ENCODE data around the gene TM9SF3.

Gene TM9SF3

DNA sequence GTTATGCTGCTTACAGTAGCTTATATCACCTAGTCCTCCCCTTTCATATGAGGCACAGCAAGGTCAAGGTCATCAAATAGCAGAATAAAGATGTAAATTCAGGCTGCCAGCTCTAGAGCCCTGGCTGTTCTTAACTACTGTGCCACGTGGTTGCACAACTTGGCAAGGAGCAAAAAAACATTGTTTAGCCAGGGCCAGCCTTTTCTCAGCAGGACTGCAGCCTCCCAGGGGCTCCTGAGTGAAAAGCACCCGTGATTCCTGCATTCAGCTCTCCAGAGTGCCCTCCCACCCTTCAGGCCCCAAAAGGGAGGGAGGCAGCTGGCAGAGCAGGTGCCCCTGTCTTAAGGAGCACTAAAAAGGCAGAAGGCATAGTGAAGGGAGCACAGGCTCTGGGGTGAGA, 31.8 kb upstream of the TM9SF3 start:
- H3K36me3 ChIP-seq (ENCODE audit: control insufficient read depth in 5 of 5, insufficient read depth in 5 of 5, low read length in 5 of 5) = peaks cover 0 to 46% (median 2%) of the 10 kb centered on the region in 5 donors
- no peak overlapping the region for H3K4me3 ChIP-seq (ENCODE audit: low read depth in 1 of 5, low read length in 5 of 5)
- no peaks in the 10 kb centered on the region for H3K9me3 ChIP-seq (ENCODE audit: control insufficient read depth in 5 of 5, low read length in 5 of 5)
- no peak overlapping the region for H3K9ac ChIP-seq (ENCODE audit: low read length in 5 of 5)
- peaks cover 0 to 3% (median 0%) of the 10 kb centered on the region in 5 donors for H3K27me3 ChIP-seq (ENCODE audit: control insufficient read depth in 5 of 5, insufficient read depth in 4 of 5, low read length in 5 of 5)
- no peak overlapping the region for H3K27ac ChIP-seq (ENCODE audit: low read depth, low read length)
- H3K4me1 ChIP-seq (ENCODE audit: control insufficient read depth in 5 of 5, insufficient read depth in 5 of 5, low read length in 5 of 5) = peaks cover 0 to 3% (median 0%) of the 10 kb centered on the region in 5 donors

DNA sequence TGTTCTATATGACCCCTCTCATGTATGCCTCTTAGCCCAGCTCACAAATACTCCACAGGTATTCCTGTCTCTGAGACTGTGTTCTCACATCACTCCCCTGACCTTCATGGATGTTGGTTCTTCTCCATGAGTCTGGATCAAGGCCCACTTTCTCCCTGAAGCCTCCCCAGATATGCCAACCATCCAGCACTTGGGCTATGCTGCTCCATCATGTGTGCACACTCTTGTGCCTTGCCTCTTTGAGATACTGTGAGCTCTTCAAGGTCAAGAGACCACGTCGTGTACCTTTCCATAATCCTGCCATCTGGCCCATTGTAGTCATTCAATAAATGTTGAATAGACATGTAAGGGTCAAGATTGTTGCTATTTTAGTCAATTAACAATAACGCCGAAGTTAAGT, 30.1 kb upstream of the TM9SF3 start:
- H3K4me3 ChIP-seq (ENCODE audit: low read depth in 1 of 5, low read length in 5 of 5) = no peak overlapping the region
- H3K36me3 ChIP-seq (ENCODE audit: control insufficient read depth in 5 of 5, insufficient read depth in 5 of 5, low read length in 5 of 5) = peaks cover 0 to 48% (median 0%) of the 10 kb centered on the region in 5 donors
- no peak overlapping the region for H3K27ac ChIP-seq (ENCODE audit: low read depth, low read length)
- H3K4me1 ChIP-seq (ENCODE audit: control insufficient read depth in 5 of 5, insufficient read depth in 5 of 5, low read length in 5 of 5) = peaks cover 0 to 3% (median 0%) of the 10 kb centered on the region in 5 donors
- no peak overlapping the region for H3K9ac ChIP-seq (ENCODE audit: low read length in 5 of 5)
- no peaks in the 10 kb centered on the region for H3K9me3 ChIP-seq (ENCODE audit: control insufficient read depth in 5 of 5, low read length in 5 of 5)
- peaks cover 0 to 3% (median 0%) of the 10 kb centered on the region in 5 donors for H3K27me3 ChIP-seq (ENCODE audit: control insufficient read depth in 5 of 5, insufficient read depth in 4 of 5, low read length in 5 of 5)

- Histone ChIP-seq H3K4me1 (ENCODE audit: control insufficient read depth in 5 of 5, insufficient read depth in 5 of 5, low read length in 5 of 5) (peaks cover 0 to 3% (median 0%) of the 10 kb centered on the region in 5 donors), H3K9ac (ENCODE audit: low read length in 5 of 5) (no peak overlapping the region), H3K4me3 (ENCODE audit: low read depth in 1 of 5, low read length in 5 of 5) (no peak overlapping the region), H3K36me3 (ENCODE audit: control insufficient read depth in 5 of 5, insufficient read depth in 5 of 5, low read length in 5 of 5) (peaks cover 0 to 35% (median 0%) of the 10 kb centered on the region in 5 donors), H3K9me3 (ENCODE audit: control insufficient read depth in 5 of 5, low read length in 5 of 5) (no peaks in the 10 kb centered on the region), H3K27ac (ENCODE audit: low read depth, low read length) (no peak overlapping the region), H3K27me3 (ENCODE audit: control insufficient read depth in 5 of 5, insufficient read depth in 4 of 5, low read length in 5 of 5) (peaks cover 0 to 5% (median 3%) of the 10 kb centered on the region in 5 donors)
Observed at GRCh38 chr10:96614515-96614914, 27.7 kb upstream of the TM9SF3 start.

- H3K27ac ChIP-seq (ENCODE audit: low read depth, low read length) = no peak overlapping the region
- no peak overlapping the region for H3K9ac ChIP-seq (ENCODE audit: low read length in 5 of 5)
- peaks cover 0 to 36% (median 0%) of the 10 kb centered on the region in 5 donors for H3K36me3 ChIP-seq (ENCODE audit: control insufficient read depth in 5 of 5, insufficient read depth in 5 of 5, low read length in 5 of 5)
- no peak overlapping the region for H3K4me3 ChIP-seq (ENCODE audit: low read depth in 1 of 5, low read length in 5 of 5)
- no peaks in the 10 kb centered on the region for H3K9me3 ChIP-seq (ENCODE audit: control insufficient read depth in 5 of 5, low read length in 5 of 5)
- H3K27me3 ChIP-seq (ENCODE audit: control insufficient read depth in 5 of 5, insufficient read depth in 4 of 5, low read length in 5 of 5) = peaks cover 0 to 5% (median 3%) of the 10 kb centered on the region in 5 donors
- peaks cover 0 to under 1% (median 0%) of the 10 kb centered on the region in 5 donors for H3K4me1 ChIP-seq (ENCODE audit: control insufficient read depth in 5 of 5, insufficient read depth in 5 of 5, low read length in 5 of 5)
Observed at GRCh38 chr10:96613576-96613975, 26.8 kb upstream of the TM9SF3 start.

GRCh38 chr10:96612055-96612830, 25.4 kb upstream of the TM9SF3 start:
- Histone ChIP-seq H3K9ac (ENCODE audit: low read length in 5 of 5) (no peak overlapping the region), H3K4me3 (ENCODE audit: low read depth in 1 of 5, low read length in 5 of 5) (no peak overlapping the region), H3K27me3 (ENCODE audit: control insufficient read depth in 5 of 5, insufficient read depth in 4 of 5, low read length in 5 of 5) (peaks cover 0 to 5% (median 3%) of the 10 kb centered on the region in 5 donors), H3K27ac (ENCODE audit: low read depth, low read length) (no peak overlapping the region), H3K9me3 (ENCODE audit: control insufficient read depth in 5 of 5, low read length in 5 of 5) (no peaks in the 10 kb centered on the region), H3K36me3 (ENCODE audit: control insufficient read depth in 5 of 5, insufficient read depth in 5 of 5, low read length in 5 of 5) (peaks cover 0 to 33% (median 0%) of the 10 kb centered on the region in 5 donors), H3K4me1 (ENCODE audit: control insufficient read depth in 5 of 5, insufficient read depth in 5 of 5, low read length in 5 of 5) (no peaks in the 10 kb centered on the region)

DNA sequence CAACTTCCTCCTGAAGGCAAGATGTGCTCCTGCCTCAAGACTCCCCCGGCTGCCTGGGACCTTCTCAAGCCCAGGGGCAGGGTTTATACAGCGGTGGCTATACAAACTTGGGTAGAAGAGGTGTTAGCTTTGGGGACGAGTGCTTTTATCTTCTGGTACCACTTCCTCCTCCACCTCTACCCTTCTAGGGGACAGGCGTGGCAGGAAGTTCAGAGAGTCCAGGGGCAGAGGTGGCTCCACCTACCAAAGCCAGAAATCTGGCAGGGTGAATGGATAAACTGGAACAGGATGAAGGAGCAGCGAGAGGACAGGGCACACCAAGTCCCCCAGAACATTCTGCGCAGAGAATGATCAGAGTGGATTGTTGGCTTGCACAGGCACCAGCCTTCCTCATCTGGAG, 24.0 kb upstream of the TM9SF3 start:
- Histone ChIP-seq H3K27ac (ENCODE audit: low read depth, low read length) (no peak overlapping the region), H3K4me1 (ENCODE audit: control insufficient read depth in 5 of 5, insufficient read depth in 5 of 5, low read length in 5 of 5) (no peaks in the 10 kb centered on the region), H3K9ac (ENCODE audit: low read length in 5 of 5) (no peak overlapping the region), H3K36me3 (ENCODE audit: control insufficient read depth in 5 of 5, insufficient read depth in 5 of 5, low read length in 5 of 5) (peaks cover 0 to 32% (median 0%) of the 10 kb centered on the region in 5 donors), H3K4me3 (ENCODE audit: low read depth in 1 of 5, low read length in 5 of 5) (no peak overlapping the region), H3K27me3 (ENCODE audit: control insufficient read depth in 5 of 5, insufficient read depth in 4 of 5, low read length in 5 of 5) (peaks cover 0 to 8% (median 4%) of the 10 kb centered on the region in 5 donors), H3K9me3 (ENCODE audit: control insufficient read depth in 5 of 5, low read length in 5 of 5) (no peaks in the 10 kb centered on the region)

- Histone ChIP-seq H3K4me1 (ENCODE audit: control insufficient read depth in 5 of 5, insufficient read depth in 5 of 5, low read length in 5 of 5) (no peaks in the 10 kb centered on the region), H3K9me3 (ENCODE audit: control insufficient read depth in 5 of 5, low read length in 5 of 5) (no peaks in the 10 kb centered on the region), H3K9ac (ENCODE audit: low read length in 5 of 5) (no peak overlapping the region), H3K27me3 (ENCODE audit: control insufficient read depth in 5 of 5, insufficient read depth in 4 of 5, low read length in 5 of 5) (peaks cover 0 to 8% (median 4%) of the 10 kb centered on the region in 5 donors), H3K27ac (ENCODE audit: low read depth, low read length) (no peak overlapping the region), H3K36me3 (ENCODE audit: control insufficient read depth in 5 of 5, insufficient read depth in 5 of 5, low read length in 5 of 5) (peaks cover 0 to 21% (median 0%) of the 10 kb centered on the region in 5 donors), H3K4me3 (ENCODE audit: low read depth in 1 of 5, low read length in 5 of 5) (no peak overlapping the region)
Observed at GRCh38 chr10:96609510-96609909, 22.7 kb upstream of the TM9SF3 start.

DNA sequence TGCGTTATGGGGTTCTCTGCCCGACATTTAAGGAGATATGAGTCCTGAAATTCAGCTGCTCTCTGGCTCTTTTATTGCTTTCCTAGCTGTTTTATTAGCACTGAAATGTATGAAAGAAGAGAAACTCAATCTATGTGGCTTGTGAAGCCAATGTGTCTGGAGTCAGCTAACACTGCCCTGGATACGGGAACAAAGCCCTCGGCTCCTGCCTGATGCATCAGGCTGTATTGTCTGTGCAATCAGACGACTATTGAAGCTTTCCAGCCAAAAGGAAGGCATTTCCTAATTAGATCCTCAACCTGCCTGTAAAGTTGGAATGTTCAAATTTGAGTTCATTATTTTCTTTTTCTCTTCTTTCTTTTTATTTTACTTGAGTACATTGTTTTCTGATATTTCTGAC, 22.0 kb upstream of the TM9SF3 start:
- Histone ChIP-seq H3K4me1 (ENCODE audit: control insufficient read depth in 5 of 5, insufficient read depth in 5 of 5, low read length in 5 of 5) (no peaks in the 10 kb centered on the region), H3K36me3 (ENCODE audit: control insufficient read depth in 5 of 5, insufficient read depth in 5 of 5, low read length in 5 of 5) (peaks cover 0 to 19% (median 0%) of the 10 kb centered on the region in 5 donors), H3K27ac (ENCODE audit: low read depth, low read length) (no peak overlapping the region), H3K9ac (ENCODE audit: low read length in 5 of 5) (no peak overlapping the region), H3K27me3 (ENCODE audit: control insufficient read depth in 5 of 5, insufficient read depth in 4 of 5, low read length in 5 of 5) (peaks cover 0 to 8% (median 3%) of the 10 kb centered on the region in 5 donors), H3K4me3 (ENCODE audit: low read depth in 1 of 5, low read length in 5 of 5) (no peak overlapping the region), H3K9me3 (ENCODE audit: control insufficient read depth in 5 of 5, low read length in 5 of 5) (no peaks in the 10 kb centered on the region)

GRCh38 chr10:96608262-96608661, 21.4 kb upstream of the TM9SF3 start:
- Histone ChIP-seq H3K27me3 (ENCODE audit: control insufficient read depth in 5 of 5, insufficient read depth in 4 of 5, low read length in 5 of 5) (peaks cover 0 to 8% (median 3%) of the 10 kb centered on the region in 5 donors), H3K4me3 (ENCODE audit: low read depth in 1 of 5, low read length in 5 of 5) (no peak overlapping the region), H3K27ac (ENCODE audit: low read depth, low read length) (no peak overlapping the region), H3K9ac (ENCODE audit: low read length in 5 of 5) (no peak overlapping the region), H3K36me3 (ENCODE audit: control insufficient read depth in 5 of 5, insufficient read depth in 5 of 5, low read length in 5 of 5) (peaks cover 0 to 20% (median 0%) of the 10 kb centered on the region in 5 donors), H3K9me3 (ENCODE audit: control insufficient read depth in 5 of 5, low read length in 5 of 5) (no peaks in the 10 kb centered on the region), H3K4me1 (ENCODE audit: control insufficient read depth in 5 of 5, insufficient read depth in 5 of 5, low read length in 5 of 5) (no peaks in the 10 kb centered on the region)

DNA sequence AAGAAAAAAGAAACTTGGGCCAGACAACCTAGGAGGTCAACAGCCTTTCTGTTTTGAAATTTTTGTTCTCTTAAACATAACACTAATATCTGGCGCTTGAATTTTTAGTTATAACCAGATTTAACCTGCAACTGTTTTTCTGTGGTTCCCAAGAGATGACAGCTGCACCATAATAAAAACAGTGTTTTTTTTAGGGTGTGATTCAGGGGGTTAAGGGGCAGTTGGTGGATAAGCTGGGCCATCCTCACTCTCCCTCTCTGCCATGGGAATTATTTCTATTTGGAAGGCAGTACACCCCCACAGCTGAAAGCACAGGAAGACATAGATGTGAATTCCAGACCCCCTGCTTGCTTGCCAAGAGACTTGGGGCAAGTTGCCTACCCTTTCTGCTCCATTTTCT, 20.1 kb upstream of the TM9SF3 start:
- Histone ChIP-seq H3K27ac (ENCODE audit: low read depth, low read length) (no peak overlapping the region), H3K4me3 (ENCODE audit: low read depth in 1 of 5, low read length in 5 of 5) (no peak overlapping the region), H3K36me3 (ENCODE audit: control insufficient read depth in 5 of 5, insufficient read depth in 5 of 5, low read length in 5 of 5) (peaks cover 0 to 25% (median 0%) of the 10 kb centered on the region in 5 donors), H3K9ac (ENCODE audit: low read length in 5 of 5) (no peak overlapping the region), H3K27me3 (ENCODE audit: control insufficient read depth in 5 of 5, insufficient read depth in 4 of 5, low read length in 5 of 5) (peaks cover 0 to 8% (median 3%) of the 10 kb centered on the region in 5 donors), H3K4me1 (ENCODE audit: control insufficient read depth in 5 of 5, insufficient read depth in 5 of 5, low read length in 5 of 5) (no peaks in the 10 kb centered on the region), H3K9me3 (ENCODE audit: control insufficient read depth in 5 of 5, low read length in 5 of 5) (no peaks in the 10 kb centered on the region)

All from subcutaneous abdominal adipose tissue (tissue), 5 donors.